MM.1S (cell line): ENCODE data around the gene GLOD5.

ENCODE experiments used
- CTCF ChIP-seq: fragments of 300-600 bp; sonication (generic); IDR thresholded peaks from 2 replicates; pipeline ENCODE4 v1.5.1; 2016; ENCODE audit warnings: antibody characterized with exemption, low read length, mixed read lengths
- EZH2 ChIP-seq: fragments of 300-600 bp; sonication (generic); optimal IDR thresholded peaks from 2 replicates; pipeline ENCODE3; 2017; ENCODE audit warnings: low read depth, mild to moderate bottlenecking, antibody characterized with exemption, low read length, mixed read lengths
- EZH2phosphoT487 ChIP-seq: fragments of 300-600 bp; sonication (generic); IDR thresholded peaks from 2 replicates; pipeline ENCODE4 v1.6.1; 2018; ENCODE audit warnings: antibody characterized with exemption, low read length

- TF ChIP-seq CTCF (no peak), EZH2phosphoT487 (no peak), EZH2 (no peak)
These were observed 57.3 kb downstream of the GLOD5 start for GRCh38 chrX:48818866-48819265.
